HCT116 (cell line): ENCODE results near the gene NUMB. TPM values are rescaled to one million over a fixed set of nuclear protein-coding genes. Genes with fewer than 3 reads are reported as not detected.

Experiments used
- ATAC-seq: fragments of 200-7000 bp; cut with Tn5 transposase; 2 replicates; pipeline ENCODE4 v1.9.1; 2020; ENCODE audit warnings: mild to moderate bottlenecking, moderate library complexity
- BruUV-seq: library from RNA; stranded (reverse); fragments of 400-500 nt; replicated peaks from 2 replicates; lab custom pipeline; 2021; lab: Mats Ljungman, UMichigan
- CTCF ChIA-PET: fragments of 300-600 bp; sonication (Branson Sonifier 250); formaldehyde crosslinking; loops from one replicate; lab custom pipeline; 2021; ENCODE audit warnings: antibody characterized with exemption; lab: Charles Lee
- POLR2A ChIA-PET: fragments of 300-600, 350-600 bp; sonication (Branson Sonifier 250); formaldehyde crosslinking; loops from one replicate; lab custom pipeline; 2021; ENCODE audit warnings: antibody characterized with exemption; lab: Charles Lee
- RAD21 ChIA-PET, 2 experiments: fragments of 300-600 bp; sonication (Branson Sonifier 250); formaldehyde crosslinking; loops; one replicate each; lab custom pipeline; 2023; ENCODE audit warnings: low total read pairs in 2 of 2; ENCODE audit not compliant: uncharacterized antibody in 2 of 2, unreplicated experiment in 2 of 2, low non-redundant PET in 1 of 2; lab: Charles Lee
- DNase-seq: peaks from one replicate; pipeline ENCODE4 v3.0.0-alpha.2; 2010; ENCODE audit warnings: low read depth, low spot score
- H2AFZ ChIP-seq: fragments of 200-600 bp; shearing (Covaris generic), sonication (generic); 2 replicates; pipeline ENCODE4 v1.6.1; 2017; ENCODE audit warnings: low read depth, mixed run types, mixed read lengths, antibody characterized with exemption, low read length; ENCODE audit not compliant: poor library complexity, severe bottlenecking
- H3K27ac ChIP-seq: 2 replicates; pipeline ENCODE4 v1.5.1; 2012; ENCODE audit warnings: low read depth, low read length
- H3K27me3 ChIP-seq: fragments of 200-600 bp; sonication (generic); 2 replicates; pipeline ENCODE4 v1.6.1; 2016; ENCODE audit warnings: mixed run types, low read length, mixed read lengths; ENCODE audit not compliant: insufficient read depth
- H3K36me3 ChIP-seq, 2 experiments: fragments of 200-500 bp in 1 of 2; fragments of 200-600 bp in 1 of 2; sonication (Bioruptor generic) in 1 of 2; sonication (generic) in 1 of 2; 2 replicates each; pipeline versions ENCODE4 v1.5.1 to v1.6.1; 2014 to 2016; ENCODE audit warnings: low read length in 2 of 2, inconsistent platforms in 1 of 2, mixed read lengths in 1 of 2, mixed run types in 1 of 2; ENCODE audit not compliant: insufficient read depth in 2 of 2, control insufficient read depth in 1 of 2
- H3K4me1 ChIP-seq, 2 experiments: fragments of 200-600 bp in 1 of 2; sonication (generic) in 1 of 2; 2 replicates each; pipeline versions ENCODE4 v1.5.1 to v1.6.1; 2012 to 2017; ENCODE audit warnings: low read length in 2 of 2, inconsistent platforms in 1 of 2, mild to moderate bottlenecking in 1 of 2, mixed read lengths in 1 of 2, mixed run types in 1 of 2, moderate library complexity in 1 of 2; ENCODE audit not compliant: insufficient read depth in 2 of 2, control insufficient read depth in 1 of 2
- H3K4me2 ChIP-seq: fragments of 200-600 bp; sonication (generic); 2 replicates; pipeline ENCODE4 v1.6.1; 2017; ENCODE audit warnings: mixed run types, low read length, mixed read lengths
- H3K4me3 ChIP-seq, 2 experiments: fragments of 200-600 bp in 1 of 2; sonication (generic) in 1 of 2; replicated peaks in 1 of 2; 2 replicates each; pipeline ENCODE4 v1.5.1; 2011 to 2016; ENCODE audit warnings: low read length in 2 of 2, control low read depth in 1 of 2, low read depth in 1 of 2, mild to moderate bottlenecking in 1 of 2, mixed read lengths in 1 of 2, mixed run types in 1 of 2
- H3K79me2 ChIP-seq: fragments of 200-600 bp; sonication (generic); 2 replicates; pipeline ENCODE4 v1.6.1; 2017; ENCODE audit warnings: mild to moderate bottlenecking, mixed run types, low read length, moderate library complexity, mixed read lengths; ENCODE audit not compliant: insufficient read depth
- H3K9ac ChIP-seq: fragments of 200-600 bp; sonication (generic); 2 replicates; pipeline ENCODE4 v1.6.1; 2016; ENCODE audit warnings: low read length, mixed read lengths
- H3K9me2 ChIP-seq: fragments of 200-600 bp; sonication (generic), shearing (Covaris generic); 2 replicates; pipeline ENCODE4 v1.6.1; 2017; ENCODE audit warnings: mixed run types, mild to moderate bottlenecking, moderate library complexity; ENCODE audit not compliant: insufficient read depth
- H3K9me3 ChIP-seq, 2 experiments: fragments of 200-500 bp in 1 of 2; fragments of 200-600 bp in 1 of 2; sonication (Bioruptor generic) in 1 of 2; sonication (generic) in 1 of 2; 2 replicates each; pipeline ENCODE4 v1.6.1; 2014 to 2017; ENCODE audit warnings: low read length in 2 of 2, mixed read lengths in 2 of 2, inconsistent platforms in 1 of 2, low read depth in 1 of 2, mild to moderate bottlenecking in 1 of 2, mixed run types in 1 of 2, moderate library complexity in 1 of 2; ENCODE audit not compliant: control insufficient read depth in 1 of 2, insufficient read depth in 1 of 2
- H4K20me1 ChIP-seq: fragments of 200-600 bp; sonication (generic), shearing (Covaris generic); 2 replicates; pipeline ENCODE4 v1.6.1; 2017; ENCODE audit warnings: mixed run types, mild to moderate bottlenecking, moderate library complexity; ENCODE audit not compliant: insufficient read depth
- ATF3 ChIP-seq: IDR thresholded peaks from 2 replicates; pipeline ENCODE4 v1.6.1; 2012
- ELF1 ChIP-seq: IDR thresholded peaks from 2 replicates; pipeline ENCODE4 v1.6.1; 2012; ENCODE audit warnings: low read depth, borderline replicate concordance
- EZH2 ChIP-seq: fragments of 200-600 bp; sonication (generic); IDR thresholded peaks from 2 replicates; pipeline ENCODE4 v1.6.1; 2017; ENCODE audit warnings: antibody characterized with exemption, mixed run types
- FOSL1 ChIP-seq: IDR thresholded peaks from 2 replicates; pipeline ENCODE4 v1.6.1; 2012; ENCODE audit warnings: low read depth
- MAX ChIP-seq: IDR thresholded peaks from 2 replicates; pipeline ENCODE4 v1.6.1; 2012
- POLR2A ChIP-seq: IDR thresholded peaks from 2 replicates; pipeline ENCODE4 v1.7.0; 2011; ENCODE audit warnings: borderline replicate concordance; ENCODE audit not compliant: insufficient read depth, insufficient read length; ENCODE audit errors: extremely low read depth
- REST ChIP-seq: IDR thresholded peaks from 2 replicates; pipeline ENCODE4 v1.6.1; 2012; ENCODE audit warnings: low read depth
- SRF ChIP-seq: IDR thresholded peaks from 2 replicates; pipeline ENCODE4 v1.6.1; 2012; ENCODE audit warnings: low read depth
- ZBTB33 ChIP-seq: IDR thresholded peaks from 2 replicates; pipeline ENCODE4 v1.6.1; 2011; ENCODE audit warnings: mild to moderate bottlenecking, low read length, moderate library complexity; ENCODE audit not compliant: insufficient replicate concordance; ENCODE audit errors: extremely low read depth
- ZNF274 ChIP-seq: fragments of 200-500 bp; sonication (Bioruptor generic); IDR thresholded peaks from 2 replicates; pipeline ENCODE4 v1.6.1; 2014; ENCODE audit warnings: mild to moderate bottlenecking, low read depth, low read length, inconsistent platforms
- intact Hi-C: fragments of 100-400 bp; cut with micrococcal nuclease; formaldehyde crosslinking; loops from 2 replicates; pipeline ENCODE4 v1.10.0; 2022
- total RNA-seq: library from RNA; stranded (reverse); gene quantifications from one replicate; pipeline ENCODE4 v1.2.1, GENCODE V29; 2021; ENCODE audit not compliant: unreplicated experiment

NUMB gene
- total RNA-seq, 1 experiment from 2014 or later, result 43.0 TPM

GRCh38 chr14:73455294-73455693 is 3.1 kb downstream of the NUMB start:
- peaks cover 60% of the 10 kb centered on the region for H3K79me2 ChIP-seq
- POLR2A ChIA-PET, result no interaction called here
- H3K4me3 ChIP-seq, result no peak overlapping the region
- H3K27ac ChIP-seq, result no peak overlapping the region
- no peaks in the 10 kb centered on the region for H4K20me1 ChIP-seq
- peaks cover 3 to 12% of the 10 kb centered on the region in 2 experiments; a peak in 3 of 4 replicates for H3K4me1 ChIP-seq
- intact Hi-C loops, result no loop called here
- RAD21 ChIA-PET, result interaction anchor here in 1 of 2 experiments (0.7 kb wide), 1 partner anchor 160 kb away, joined by 3 read pairs; no protein-coding TSS in a partner anchor
- CTCF ChIA-PET, result no interaction called here
- TF ChIP-seq SRF (no peak), EZH2 (no peak), ATF3 (no peak), REST (no peak), FOSL1 (no peak), ZBTB33 (no peak), MAX (no peak), ELF1 (no peak), ZNF274 (no peak), POLR2A (no peak)
- TF ChIP-seq, all 23 proteins: peak for 0
- Histone ChIP-seq H3K4me2 (no peak overlapping the region), H3K9me2 (no peaks in the 10 kb centered on the region), H3K9ac (no peak overlapping the region), H3K27me3 (no peaks in the 10 kb centered on the region), H3K36me3 (no peaks in the 10 kb centered on the region), H2AFZ (no peak overlapping the region), H3K9me3 (no peaks in the 10 kb centered on the region)
- no peak for ATAC-seq
- BruUV-seq, result no TSS peak
- no peak for DNase-seq
